K562 treated with DMSO at 1 percent for 12 hours (cell line): ENCODE results near the gene TCF15. TPM values are rescaled to one million over a fixed set of nuclear protein-coding genes. Genes with fewer than 3 reads are reported as not detected.

Experiments
- total RNA-seq: library from RNA; unstranded; fragments of 300-600 nt; gene quantifications from 2 replicates; pipeline ENCODE4 v1.2.3, GENCODE V29; 2022; ENCODE audit not compliant: insufficient read depth

TCF15 gene
- total RNA-seq = 4.8 and 10.6 TPM in 2 replicates

GRCh38 chr20:610130-611046 lies at the start of gene TCF15:
TSS of gene TCF15 (minus strand) at chr20:610309. CDS start at chr20:610237, 72 bp downstream.

GRCh38 chr20:653110-653589 lies 43.0 kb upstream of the TCF15 start, which contains the start of gene SRXN1:
TSS of gene SRXN1 (minus strand) at chr20:653200. CDS start at chr20:653185, 15 bp downstream.

Other genes with a start within 250 kb of the TCF15 start
- gene TRIB3, start 229.5 kb downstream of the TCF15 start, total RNA-seq = 289 and 296 TPM in 2 replicates
- gene RBCK1, start 202.0 kb downstream of the TCF15 start, total RNA-seq = 108 and 114 TPM in 2 replicates
- gene TBC1D20, start 147.8 kb downstream of the TCF15 start, total RNA-seq = 13.4 and 28.3 TPM in 2 replicates
- gene CSNK2A1, start 66.5 kb downstream of the TCF15 start, total RNA-seq = 31.5 and 74.5 TPM in 2 replicates
- gene SRXN1, start 42.9 kb upstream of the TCF15 start, total RNA-seq = 11.7 and 15.1 TPM in 2 replicates
- gene SCRT2, start 65.5 kb upstream of the TCF15 start, total RNA-seq = not detected in 2 replicates
- gene SLC52A3, start 158.2 kb upstream of the TCF15 start, total RNA-seq = 0.89 and 1.3 TPM in 2 replicates
- gene FAM110A, start 223.4 kb upstream of the TCF15 start, total RNA-seq = 20.1 and 23.4 TPM in 2 replicates